SKM-1 treated with dmso at 0.1 percent for 144 hours (cell line): Measurements from ENCODE around the gene AK9.
A peak's percentile ranks its signal among the peaks of the same experiment; 100 is the strongest.
"Not testable (repeated sequence)": the region's sequence is repeated elsewhere in the genome, so short reads cannot be mapped to it uniquely, and the experiment has no call there.

Source experiments
- DNase-seq: peaks from one replicate; lab custom pipeline; 2025; ENCODE audit not compliant: unreplicated experiment; lab: John Stamatoyannopoulos, UW

Gene AK9

GRCh38 chr6:109461733-109462526 lies 229.1 kb downstream of the AK9 start:
- no peak for DNase-seq

DNA sequence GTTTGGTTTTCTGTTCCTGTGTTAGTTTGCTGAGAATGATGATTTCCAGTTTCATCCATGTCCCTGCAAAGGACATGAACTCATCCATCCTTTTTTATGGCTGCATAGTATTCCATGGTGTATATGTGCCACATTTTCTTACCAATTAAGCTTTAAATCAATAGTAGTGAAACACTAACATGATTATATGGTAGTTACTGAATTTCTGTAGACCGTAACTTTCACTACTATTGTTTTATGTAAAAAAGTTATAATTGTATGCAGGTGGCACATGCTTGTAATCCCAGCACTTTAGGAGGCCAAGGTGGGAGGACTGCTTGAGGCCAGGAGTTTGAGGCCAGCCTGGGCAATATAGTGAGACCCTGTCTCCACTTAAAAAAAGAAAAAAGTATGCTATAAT lies 229.8 kb downstream of the AK9 start:
- not testable (repeated sequence) for DNase-seq

DNA sequence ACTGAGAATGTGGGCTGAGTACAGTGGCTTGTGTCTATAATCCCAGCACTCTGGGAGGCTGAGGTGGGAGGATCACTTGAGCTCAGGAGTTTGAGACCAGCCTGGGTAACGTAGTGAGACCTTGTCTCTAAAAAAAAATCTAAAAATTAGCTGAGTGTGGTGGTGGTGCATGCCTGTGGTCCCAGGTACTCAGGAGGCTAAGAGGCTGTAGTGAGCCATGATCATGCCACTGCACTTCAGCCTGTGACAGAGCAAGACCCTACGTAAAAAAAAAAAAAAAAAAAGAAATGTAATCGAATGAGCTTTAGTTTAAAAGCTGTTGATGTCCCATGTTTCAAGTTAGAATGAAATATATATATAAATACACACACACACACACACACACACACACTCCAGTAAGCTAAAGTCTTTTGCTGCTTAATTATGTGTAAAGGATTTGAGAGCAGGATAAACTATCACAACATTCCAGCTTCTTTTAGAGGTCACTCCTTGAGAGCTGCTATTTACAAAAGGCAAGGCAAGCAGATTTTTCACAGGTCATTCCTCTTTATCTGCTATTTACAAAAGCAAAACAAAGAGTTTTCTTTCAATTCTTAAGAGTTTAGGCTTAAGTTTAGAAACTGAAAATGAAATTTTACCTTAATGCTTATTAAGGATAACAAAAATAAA lies 230.7 kb downstream of the AK9 start:
- no peak for DNase-seq

DNA sequence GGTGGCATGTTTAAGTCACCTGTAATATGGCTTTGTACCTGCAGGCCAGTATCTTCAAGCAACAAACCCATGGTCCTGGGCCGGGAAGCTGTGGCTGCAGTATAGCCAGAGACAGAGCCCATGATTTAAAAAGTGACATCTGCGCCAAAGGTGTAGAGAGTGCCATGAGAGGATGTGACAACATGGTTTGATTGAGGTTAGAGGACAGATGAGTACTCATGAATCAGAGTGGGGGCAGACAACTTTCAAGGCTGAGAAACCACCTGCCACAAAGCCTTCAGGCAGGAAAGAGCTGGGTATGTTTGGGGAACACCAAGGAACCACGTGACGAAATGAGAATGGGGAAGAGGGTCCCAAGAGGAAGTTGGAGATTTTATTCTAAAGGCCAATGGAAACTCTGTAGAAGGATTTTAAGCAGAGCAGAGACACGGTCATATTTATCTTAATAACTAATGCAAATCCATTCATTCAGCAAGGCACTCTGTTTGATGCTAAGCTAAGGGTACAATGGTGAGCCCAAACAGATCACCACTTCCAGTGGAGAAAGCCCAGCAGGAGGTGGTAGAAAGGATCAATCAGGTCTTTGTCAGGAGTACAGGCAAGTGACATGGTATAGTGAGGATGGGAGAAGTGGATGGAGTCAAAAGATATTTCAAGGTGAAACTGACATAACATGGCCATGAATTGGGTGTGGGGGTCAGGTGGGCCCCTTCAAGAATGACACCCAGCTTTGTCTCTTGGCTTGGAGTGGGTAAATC lies 232.0 kb downstream of the AK9 start:
- peak; percentile 33 for DNase-seq

DNA sequence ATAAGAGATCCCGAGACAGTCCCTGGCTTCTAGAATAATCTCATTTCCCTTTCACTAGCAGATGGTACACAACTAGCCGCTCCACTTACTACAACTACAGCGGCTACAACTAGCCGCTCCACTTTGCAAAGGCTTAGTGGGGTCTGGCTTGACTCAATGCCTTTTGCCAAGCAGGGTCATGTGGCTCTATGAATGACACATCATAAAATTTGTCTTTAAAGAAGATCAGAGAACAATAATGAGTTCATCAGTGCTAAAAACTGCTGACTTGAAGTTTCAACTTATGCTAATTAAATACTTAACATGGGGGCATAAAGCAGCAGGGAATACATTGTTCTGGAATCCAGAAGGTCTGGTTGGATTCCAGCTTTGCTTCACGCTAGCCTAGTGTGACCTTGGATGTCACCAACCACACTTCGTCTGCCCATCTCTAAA lies 233.4 kb downstream of the AK9 start:
- DNase-seq = no peak

GRCh38 chr6:109456710-109457561 lies 234.1 kb downstream of the AK9 start:
- no peak for DNase-seq

DNA sequence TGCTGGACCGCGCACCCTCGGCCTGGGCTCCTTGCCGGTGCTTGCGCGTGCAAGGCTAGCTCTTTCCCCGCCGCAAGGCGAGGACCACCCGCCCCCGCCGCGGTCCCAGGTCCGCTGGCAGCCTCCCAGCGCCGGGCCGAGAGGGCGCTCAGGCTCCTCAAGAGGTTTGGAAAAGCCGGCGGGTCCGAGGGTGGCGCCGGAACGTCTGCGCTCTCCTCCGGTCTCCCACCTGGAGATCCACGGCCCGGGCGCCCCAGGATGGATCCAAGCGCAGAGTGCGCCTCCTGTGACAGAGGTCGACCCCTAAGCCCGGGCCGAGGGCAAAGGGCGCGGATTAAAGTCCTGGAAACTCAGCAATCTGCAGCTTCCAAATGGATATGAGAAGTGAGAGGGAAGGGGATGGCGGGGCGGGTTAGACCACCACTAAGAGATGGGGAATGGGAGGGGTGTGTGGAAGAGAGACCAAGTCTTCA lies 234.9 kb downstream of the AK9 start:
- DNase-seq = no peak

DNA sequence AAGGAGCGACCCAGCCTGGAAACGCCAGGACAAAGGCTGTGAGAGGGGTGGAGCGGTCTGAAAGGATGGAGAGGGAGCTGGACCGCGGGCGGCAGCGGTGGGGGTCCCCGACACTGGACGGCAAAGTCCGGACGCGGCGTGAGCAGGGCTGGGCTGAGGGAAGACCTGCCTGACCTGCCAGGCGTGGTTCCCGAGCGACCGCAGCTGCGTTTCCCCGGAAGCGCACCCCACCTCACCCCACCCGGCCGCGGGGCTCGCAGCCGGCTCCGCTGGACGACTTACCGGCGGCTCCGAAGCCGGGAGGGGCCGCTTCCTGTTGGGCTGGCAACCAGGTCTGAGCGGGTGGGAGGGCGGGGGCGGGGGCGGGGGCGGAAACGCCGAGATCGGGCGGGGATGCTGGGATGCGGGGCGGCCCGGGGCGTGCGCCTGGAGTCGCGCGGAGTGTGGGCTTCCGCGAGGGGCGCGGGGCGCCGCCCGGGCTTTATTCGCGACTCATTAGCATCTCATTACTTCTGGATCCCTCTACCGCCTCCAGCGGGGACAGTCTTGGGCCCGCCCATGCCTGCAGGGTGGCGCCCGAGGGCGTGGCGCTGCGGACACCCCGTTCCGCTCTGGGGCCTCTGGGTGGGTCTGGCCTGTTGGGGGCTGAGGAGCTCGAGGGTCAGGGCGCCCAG lies 235.4 kb downstream of the AK9 start, which contains the start of gene MICAL1:
TSS of gene MICAL1 (minus strand) at position 336 of the 674 bp plus-strand sequence. CDS start 1,576 bp downstream, outside the sequence.
- peak; percentile 40 for DNase-seq

DNA sequence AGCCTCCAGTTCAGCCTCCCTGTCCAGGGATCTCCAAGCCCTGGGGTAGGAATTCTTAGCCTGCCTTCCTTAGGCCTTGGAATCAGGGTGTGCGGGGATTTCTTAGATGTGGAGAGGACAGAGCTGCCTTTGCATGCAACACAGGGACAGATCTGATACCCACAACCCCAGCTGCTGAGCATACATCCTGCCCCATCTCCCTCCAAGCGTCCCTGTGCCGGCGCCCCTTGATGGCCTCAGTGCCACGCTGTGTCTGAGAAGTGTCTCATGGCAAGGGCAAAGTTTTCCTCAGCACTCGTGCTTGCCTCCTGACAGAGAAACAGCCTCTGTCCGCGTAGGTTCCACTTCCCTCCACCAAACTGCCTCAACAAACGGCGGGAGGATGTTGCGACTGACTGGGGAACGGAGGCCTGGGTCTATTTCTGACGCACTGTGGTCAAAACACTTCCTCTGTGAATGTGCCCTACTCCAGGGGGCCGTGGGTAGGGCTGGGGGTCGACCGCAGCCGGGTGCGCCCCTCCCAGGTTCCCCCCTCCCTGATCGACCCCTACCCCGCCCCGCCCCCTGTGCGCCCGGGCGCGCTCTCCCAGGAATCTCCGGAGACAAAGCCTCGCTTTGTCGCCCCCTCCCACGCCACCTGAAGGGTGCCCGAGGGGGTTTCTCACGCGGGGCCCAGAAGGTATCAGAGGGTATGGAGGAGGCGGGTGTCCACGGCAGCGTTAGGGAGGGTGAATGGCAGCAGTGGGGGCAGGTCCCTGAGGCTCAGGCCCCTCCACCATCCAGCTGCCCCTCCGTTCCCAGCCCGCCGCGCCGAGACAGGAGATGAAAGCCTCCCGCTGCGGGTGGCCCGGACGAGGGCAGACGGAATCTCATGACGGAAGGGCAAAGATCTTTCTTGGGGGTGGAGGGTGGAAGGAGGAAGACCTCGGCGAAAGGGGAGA lies 236.2 kb downstream of the AK9 start:
- DNase-seq = peak; percentile 61

- no peak for DNase-seq
Measured at GRCh38 chr6:109453594-109454495, 237.2 kb downstream of the AK9 start.

GRCh38 chr6:109453156-109453555 lies 237.8 kb downstream of the AK9 start:
- no peak for DNase-seq

DNA sequence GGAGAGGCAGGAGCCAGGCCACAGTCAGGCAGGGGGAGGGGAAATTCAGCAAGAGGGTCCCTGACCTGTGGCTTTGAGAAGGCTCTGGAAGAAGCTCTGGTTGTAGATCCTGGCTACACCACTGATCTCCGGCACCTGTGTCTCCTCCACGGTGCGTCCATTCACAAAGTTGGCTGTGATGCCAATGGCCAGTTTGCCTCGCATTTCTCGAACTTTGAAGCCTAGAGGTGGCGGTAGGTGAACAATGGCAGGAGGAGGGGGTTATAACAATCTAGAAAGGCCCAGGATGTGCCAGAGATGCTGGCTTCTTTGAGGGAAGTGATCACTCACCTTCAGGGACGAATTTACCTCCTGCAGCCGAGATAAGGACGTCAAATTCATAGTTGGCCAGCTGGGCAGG lies 238.8 kb downstream of the AK9 start:
- no peak for DNase-seq

DNA sequence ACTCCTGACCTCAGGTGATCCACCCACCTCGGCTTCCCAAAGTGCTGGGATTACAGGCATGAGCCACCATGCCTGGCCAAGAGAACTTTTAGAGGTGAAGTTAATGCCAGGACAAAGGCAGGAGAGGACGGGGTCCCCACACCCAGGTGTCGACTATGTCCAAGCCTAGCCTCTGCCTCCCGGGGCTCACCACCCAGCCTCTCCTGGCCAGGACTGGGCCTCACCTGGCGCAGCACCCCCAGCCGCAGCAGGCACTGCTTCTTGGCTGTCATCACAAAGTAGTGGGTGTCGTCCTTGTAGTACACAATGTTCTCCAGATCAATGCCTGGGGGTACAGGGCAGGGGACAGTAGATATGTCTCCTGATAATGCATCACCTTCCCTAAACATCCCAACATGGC lies 239.6 kb downstream of the AK9 start:
- no peak for DNase-seq

DNA sequence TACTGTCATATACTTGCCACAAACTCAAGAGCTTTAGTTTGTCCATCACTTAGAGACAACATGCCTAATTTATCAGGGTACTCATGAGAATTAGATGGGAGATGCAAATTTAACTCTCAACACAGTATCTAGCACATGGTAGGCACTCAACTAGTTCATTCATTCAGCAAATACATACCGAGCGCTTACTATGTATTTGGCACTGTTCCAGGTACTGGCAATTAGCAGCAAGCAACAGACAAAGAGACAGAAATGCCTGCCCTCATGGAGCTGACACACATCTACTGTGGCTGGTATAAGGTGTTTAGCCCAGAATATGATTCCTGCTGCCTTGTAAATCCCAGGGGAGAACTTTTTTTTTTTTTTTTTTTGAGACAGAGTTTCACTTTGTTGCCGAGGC lies 240.2 kb downstream of the AK9 start:
- DNase-seq = no peak

GRCh38 chr6:109449795-109450673 lies 241.0 kb downstream of the AK9 start:
- no peak for DNase-seq

DNA sequence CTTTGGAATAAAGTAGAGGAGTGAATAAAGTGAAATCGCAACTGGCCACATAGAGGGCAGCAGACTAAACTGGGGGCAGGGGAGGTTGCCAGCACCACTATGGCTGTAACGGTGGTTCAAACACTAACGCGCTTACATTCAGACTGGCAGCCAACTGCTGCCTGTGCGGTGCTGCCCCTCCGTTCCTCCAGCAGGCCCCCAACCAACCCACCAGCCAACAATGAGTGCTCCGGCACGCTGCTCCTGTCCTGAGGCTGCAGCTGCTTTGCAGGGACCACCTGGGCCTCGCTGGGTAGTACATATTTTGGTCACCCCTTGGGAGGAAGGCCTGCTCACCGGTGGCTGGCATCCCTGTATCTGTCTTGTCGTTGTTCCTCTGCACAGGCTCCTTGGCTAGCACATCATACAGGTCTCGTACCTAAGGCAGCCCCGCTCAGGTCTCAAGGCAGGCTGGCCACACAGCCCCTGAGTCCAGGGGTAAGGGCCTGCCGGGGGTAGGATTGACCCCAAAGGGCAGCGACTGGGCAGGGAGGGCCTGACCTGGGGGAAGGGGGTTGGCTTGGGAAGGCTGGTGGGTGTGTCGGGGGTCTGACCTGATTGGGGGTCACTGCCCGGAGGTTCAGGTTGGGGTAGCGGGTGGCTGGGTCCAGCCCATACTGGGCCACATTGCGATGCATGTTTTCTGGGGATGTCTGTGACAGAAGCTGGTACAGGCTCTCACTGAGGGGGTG lies 241.8 kb downstream of the AK9 start:
- DNase-seq = no peak
